AG10803 (cell line): ENCODE data around the gene THSD4.

Experiments
- DNase-seq: peaks from one replicate; pipeline ENCODE4 v3.0.0; 2010; ENCODE audit warnings: low read depth
- H3K4me3 ChIP-seq: 2 replicates; pipeline ENCODE4 v1.5.1; 2011; ENCODE audit warnings: mild to moderate bottlenecking, low read length, control low read depth
- CTCF ChIP-seq: conservative IDR thresholded peaks from 2 replicates; pipeline ENCODE4 v1.5.1; 2011; ENCODE audit warnings: mild to moderate bottlenecking, low read length, control low read depth, inconsistent platforms

THSD4 gene

GRCh38 chr15:71079208-71080044, 35.8 kb upstream of the THSD4 start:
- DNase-seq = peak; percentile 90
- H3K4me3 ChIP-seq = no peak overlapping the region

GRCh38 chr15:71080166-71080565, 35.1 kb upstream of the THSD4 start:
- TF ChIP-seq CTCF = no peak
- no peak overlapping the region for H3K4me3 ChIP-seq
- DNase-seq = no peak

More at GRCh38 chr15:71079208-71080044, 35.8 kb upstream of the THSD4 start:
- no peak for TF ChIP-seq CTCF

GRCh38 chr15:71080705-71081104, 34.6 kb upstream of the THSD4 start:
- peak; percentile 95 for DNase-seq
- no peak overlapping the region for H3K4me3 ChIP-seq
- no peak for TF ChIP-seq CTCF

- DNase-seq = peak; percentile 21
- no peak for TF ChIP-seq CTCF
- H3K4me3 ChIP-seq = no peak overlapping the region
Observed at GRCh38 chr15:71082803-71083202, 32.5 kb upstream of the THSD4 start.

GRCh38 chr15:71083349-71083748, 31.9 kb upstream of the THSD4 start:
- DNase-seq = peak; percentile 91
- TF ChIP-seq CTCF = no peak
- no peak overlapping the region for H3K4me3 ChIP-seq

GRCh38 chr15:71084264-71084663, 31.0 kb upstream of the THSD4 start:
- DNase-seq = no peak
- TF ChIP-seq CTCF = no peak
- no peak overlapping the region for H3K4me3 ChIP-seq

- no peak for TF ChIP-seq CTCF
- no peak for DNase-seq
- no peak overlapping the region for H3K4me3 ChIP-seq
Observed at GRCh38 chr15:71085809-71086208, 29.5 kb upstream of the THSD4 start.
